LNCaP clone FGC (cell line): ENCODE results near the gene ITGAX.
"Not testable (repeated sequence)": the region's sequence is repeated elsewhere in the genome, so short reads cannot be mapped to it uniquely, and the experiment has no call there.

Source experiments
- DNase-seq: peaks from one replicate; pipeline ENCODE4 v3.0.0-alpha.2; 2011; ENCODE audit warnings: low read depth
- H3K4me3 ChIP-seq: 2 replicates; pipeline ENCODE4 v1.5.1; 2011; ENCODE audit warnings: mild to moderate bottlenecking, low read depth, low read length, control low read depth
- TF ChIP-seq, protein P1 (sequence below): IDR thresholded peaks from 2 replicates; pipeline ENCODE4 v1.5.1; 2012; ENCODE audit warnings: mild to moderate bottlenecking; ENCODE audit not compliant: control insufficient read depth, insufficient read depth; ENCODE audit errors: extremely low read depth

ITGAX gene

DNA sequence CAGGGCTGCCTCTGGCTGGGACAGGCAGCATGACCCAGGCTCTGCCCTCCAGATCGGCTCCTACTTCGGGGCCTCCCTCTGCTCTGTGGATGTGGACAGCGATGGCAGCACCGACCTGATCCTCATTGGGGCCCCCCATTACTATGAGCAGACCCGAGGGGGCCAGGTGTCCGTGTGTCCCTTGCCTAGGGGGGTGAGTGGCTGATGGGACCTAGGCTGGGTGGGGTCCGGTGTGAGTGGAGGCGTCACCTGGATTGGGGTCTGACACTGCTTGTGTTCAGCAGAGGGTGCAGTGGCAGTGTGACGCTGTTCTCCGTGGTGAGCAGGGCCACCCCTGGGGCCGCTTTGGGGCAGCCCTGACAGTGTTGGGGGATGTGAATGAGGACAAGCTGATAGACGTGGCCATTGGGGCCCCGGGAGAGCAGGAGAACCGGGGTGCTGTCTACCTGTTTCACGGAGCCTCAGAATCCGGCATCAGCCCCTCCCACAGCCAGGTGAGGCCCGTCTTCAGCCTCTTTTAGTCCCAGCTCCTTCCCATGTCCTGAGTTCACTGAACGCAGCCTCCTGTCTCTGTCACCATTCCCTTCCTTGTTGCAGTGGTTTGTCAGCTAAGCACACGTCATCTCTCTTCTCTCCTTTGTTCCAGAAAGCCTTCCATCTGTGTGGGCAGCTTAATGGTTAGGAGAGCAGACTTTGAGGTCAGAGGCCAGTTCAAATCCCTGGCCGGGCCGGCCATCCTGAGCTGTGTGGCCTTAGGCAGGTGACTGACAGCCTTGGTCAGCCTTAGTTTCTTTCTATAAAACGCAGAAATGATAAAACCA, 56.3 kb downstream of the ITGAX start:
- H3K4me3 ChIP-seq: no peak overlapping the region
- TF ChIP-seq, protein P1, sequence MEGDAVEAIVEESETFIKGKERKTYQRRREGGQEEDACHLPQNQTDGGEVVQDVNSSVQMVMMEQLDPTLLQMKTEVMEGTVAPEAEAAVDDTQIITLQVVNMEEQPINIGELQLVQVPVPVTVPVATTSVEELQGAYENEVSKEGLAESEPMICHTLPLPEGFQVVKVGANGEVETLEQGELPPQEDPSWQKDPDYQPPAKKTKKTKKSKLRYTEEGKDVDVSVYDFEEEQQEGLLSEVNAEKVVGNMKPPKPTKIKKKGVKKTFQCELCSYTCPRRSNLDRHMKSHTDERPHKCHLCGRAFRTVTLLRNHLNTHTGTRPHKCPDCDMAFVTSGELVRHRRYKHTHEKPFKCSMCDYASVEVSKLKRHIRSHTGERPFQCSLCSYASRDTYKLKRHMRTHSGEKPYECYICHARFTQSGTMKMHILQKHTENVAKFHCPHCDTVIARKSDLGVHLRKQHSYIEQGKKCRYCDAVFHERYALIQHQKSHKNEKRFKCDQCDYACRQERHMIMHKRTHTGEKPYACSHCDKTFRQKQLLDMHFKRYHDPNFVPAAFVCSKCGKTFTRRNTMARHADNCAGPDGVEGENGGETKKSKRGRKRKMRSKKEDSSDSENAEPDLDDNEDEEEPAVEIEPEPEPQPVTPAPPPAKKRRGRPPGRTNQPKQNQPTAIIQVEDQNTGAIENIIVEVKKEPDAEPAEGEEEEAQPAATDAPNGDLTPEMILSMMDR: no peak
- no peak for DNase-seq

DNA sequence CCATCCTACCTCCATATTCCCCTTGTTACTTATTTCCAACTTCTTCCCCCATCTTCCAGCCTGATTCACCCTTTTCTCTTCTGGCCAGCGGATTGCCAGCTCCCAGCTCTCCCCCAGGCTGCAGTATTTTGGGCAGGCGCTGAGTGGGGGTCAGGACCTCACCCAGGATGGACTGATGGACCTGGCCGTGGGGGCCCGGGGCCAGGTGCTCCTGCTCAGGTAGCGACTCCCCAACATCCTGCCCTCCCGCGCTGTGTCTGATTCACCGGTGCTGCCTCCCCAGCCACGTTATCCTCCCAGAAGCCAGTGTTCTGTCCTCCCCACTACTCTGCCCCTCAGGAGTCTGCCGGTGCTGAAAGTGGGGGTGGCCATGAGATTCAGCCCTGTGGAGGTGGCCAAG, 57.8 kb downstream of the ITGAX start:
- H3K4me3 ChIP-seq: no peak overlapping the region
- DNase-seq: no peak
- TF ChIP-seq, protein P1: no peak

DNA sequence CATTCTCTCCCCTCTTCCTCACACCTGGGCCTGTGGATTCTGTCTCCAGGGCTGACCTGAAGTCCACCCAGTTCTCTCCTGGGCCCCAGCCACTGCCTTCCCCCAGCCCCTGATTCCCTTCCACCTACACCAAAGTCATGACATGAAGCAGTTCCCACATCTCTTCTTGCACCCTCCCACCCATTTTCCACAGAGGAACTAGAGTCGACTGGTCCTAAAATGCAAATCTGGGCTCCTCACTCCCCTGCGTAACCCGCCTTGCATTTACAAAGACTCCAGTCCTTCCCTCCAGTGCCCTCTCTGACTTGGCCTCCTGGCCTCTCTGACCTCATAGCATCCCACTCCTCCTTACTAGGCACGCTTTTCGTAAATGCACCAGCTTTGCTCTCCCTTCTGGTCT, 58.4 kb downstream of the ITGAX start:
- TF ChIP-seq, protein P1: no peak

GRCh38 chr16:31413943-31414342, 59.0 kb downstream of the ITGAX start:
- DNase-seq: no peak
- TF ChIP-seq, protein P1: no peak
- no peak overlapping the region for H3K4me3 ChIP-seq

More for the DNA sequence above, 58.4 kb downstream of the ITGAX start:
- no peak overlapping the region for H3K4me3 ChIP-seq
- DNase-seq: no peak

- DNase-seq: no peak
- TF ChIP-seq, protein P1: no peak
- no peak overlapping the region for H3K4me3 ChIP-seq
These were observed 59.7 kb downstream of the ITGAX start for GRCh38 chr16:31414706-31415105.

DNA sequence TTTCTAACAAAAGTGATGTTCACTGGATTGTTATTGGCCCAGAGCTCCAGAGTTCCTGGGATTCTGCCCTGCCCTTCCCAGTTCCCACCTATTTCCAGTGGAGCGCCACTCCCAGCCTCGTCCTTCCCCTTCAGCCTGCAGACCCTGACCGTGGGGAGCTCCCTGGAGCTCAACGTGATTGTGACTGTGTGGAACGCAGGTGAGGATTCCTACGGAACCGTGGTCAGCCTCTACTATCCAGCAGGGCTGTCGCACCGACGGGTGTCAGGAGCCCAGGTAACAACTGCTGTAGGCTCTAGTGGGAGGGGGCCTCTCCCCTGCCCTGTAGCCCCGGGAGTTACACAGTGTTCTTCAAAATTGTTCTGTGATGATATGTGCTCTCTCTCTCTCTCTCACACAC, 61.4 kb downstream of the ITGAX start:
- H3K4me3 ChIP-seq: no peak overlapping the region
- no peak for DNase-seq
- TF ChIP-seq, protein P1: no peak

- not testable (repeated sequence) for DNase-seq, H3K4me3 ChIP-seq
These were observed 62.1 kb downstream of the ITGAX start for GRCh38 chr16:31417036-31417435.
